H9 (cell line): Measurements from ENCODE around the gene PPCDC. TPM values are rescaled to one million over a fixed set of nuclear protein-coding genes. Genes with fewer than 3 reads are reported as not detected.

Experiments
- DNase-seq: peaks from one replicate; pipeline ENCODE4 v3.0.0-alpha.2; 2017
- H2AFZ ChIP-seq: one replicate; pipeline ENCODE4 v1.6.1; 2013; ENCODE audit warnings: mild to moderate bottlenecking, low read length, control low read depth, moderate library complexity
- H2AK5ac ChIP-seq: 2 replicates; pipeline ENCODE4 v1.6.1; 2013; ENCODE audit warnings: low read length, control low read depth, mixed read lengths; ENCODE audit not compliant: insufficient read length
- H2BK120ac ChIP-seq: one replicate; pipeline ENCODE4 v1.6.1; 2013; ENCODE audit warnings: low read depth, mild to moderate bottlenecking, low read length, control low read depth, inconsistent platforms; ENCODE audit not compliant: poor library complexity, severe bottlenecking
- H2BK12ac ChIP-seq: 2 replicates; pipeline ENCODE4 v1.6.1; 2013; ENCODE audit warnings: low read length, control low read depth, mixed read lengths, low read depth; ENCODE audit not compliant: insufficient read length
- H2BK15ac ChIP-seq: 2 replicates; pipeline ENCODE4 v1.6.1; 2013; ENCODE audit warnings: low read depth, low read length, control low read depth
- H2BK20ac ChIP-seq: one replicate; pipeline ENCODE4 v1.6.1; 2013; ENCODE audit warnings: low read depth, mild to moderate bottlenecking, low read length, control low read depth, inconsistent platforms; ENCODE audit not compliant: poor library complexity, severe bottlenecking
- H2BK5ac ChIP-seq: 2 replicates; pipeline ENCODE4 v1.6.1; 2013; ENCODE audit warnings: low read length, control low read depth, mixed read lengths; ENCODE audit not compliant: insufficient read length
- H3K14ac ChIP-seq: 2 replicates; pipeline ENCODE4 v1.6.1; 2013; ENCODE audit warnings: low read length, control low read depth; ENCODE audit not compliant: insufficient read depth
- H3K18ac ChIP-seq: 2 replicates; pipeline ENCODE4 v1.6.1; 2013; ENCODE audit warnings: low read depth, mild to moderate bottlenecking, mixed read lengths, low read length, control low read depth; ENCODE audit not compliant: insufficient read length
- H3K23ac ChIP-seq: 2 replicates; pipeline ENCODE4 v1.6.1; 2013; ENCODE audit warnings: low read length, control low read depth, mixed read lengths, low read depth; ENCODE audit not compliant: insufficient read length
- H3K23me2 ChIP-seq: 2 replicates; pipeline ENCODE4 v1.6.1; 2013; ENCODE audit warnings: low read depth, mild to moderate bottlenecking, mixed read lengths, low read length, control low read depth; ENCODE audit not compliant: insufficient read length, poor library complexity, severe bottlenecking
- H3K27ac ChIP-seq: 2 replicates; pipeline ENCODE4 v1.5.1; 2013; ENCODE audit warnings: low read length, control low read depth, mixed read lengths, low read depth; ENCODE audit not compliant: insufficient read length
- H3K27me3 ChIP-seq: 2 replicates; pipeline ENCODE4 v1.6.1; 2013; ENCODE audit warnings: low read length, control low read depth, inconsistent platforms; ENCODE audit not compliant: insufficient read depth
- H3K4ac ChIP-seq: 2 replicates; pipeline ENCODE4 v1.6.1; 2013; ENCODE audit warnings: low read depth, mild to moderate bottlenecking, control low read depth, inconsistent platforms, low read length, moderate library complexity
- H3K4me1 ChIP-seq: 2 replicates; pipeline ENCODE4 v1.6.1; 2013; ENCODE audit warnings: low read length, control low read depth, inconsistent platforms; ENCODE audit not compliant: insufficient read depth
- H3K4me2 ChIP-seq: 2 replicates; pipeline ENCODE4 v1.6.1; 2013; ENCODE audit warnings: low read length, control low read depth, mixed read lengths; ENCODE audit not compliant: insufficient read length, insufficient read depth
- H3K56ac ChIP-seq: 2 replicates; pipeline ENCODE4 v1.6.1; 2013; ENCODE audit warnings: low read depth, mild to moderate bottlenecking, mixed read lengths, low read length, control low read depth; ENCODE audit not compliant: insufficient read length
- H3K79me1 ChIP-seq: 2 replicates; pipeline ENCODE4 v1.6.1; 2013; ENCODE audit warnings: low read depth, mild to moderate bottlenecking, moderate library complexity, low read length, control low read depth, inconsistent platforms; ENCODE audit not compliant: insufficient read depth, poor library complexity, severe bottlenecking
- H3K79me2 ChIP-seq: 2 replicates; pipeline ENCODE4 v1.6.1; 2013; ENCODE audit warnings: low read length, control low read depth, inconsistent platforms; ENCODE audit not compliant: insufficient read depth
- H3K9ac ChIP-seq: 2 replicates; pipeline ENCODE4 v1.6.1; 2013; ENCODE audit warnings: low read length, control low read depth, mixed read lengths; ENCODE audit not compliant: insufficient read length; ENCODE audit errors: extremely low read depth
- H3K9me3 ChIP-seq: one replicate; pipeline ENCODE4 v1.6.1; 2013; ENCODE audit warnings: low read depth, low read length, inconsistent platforms; ENCODE audit not compliant: control insufficient read depth
- H3T11ph ChIP-seq: one replicate; pipeline ENCODE4 v1.6.1; 2013; ENCODE audit warnings: mild to moderate bottlenecking, low read length, control low read depth, inconsistent platforms
- H4K20me1 ChIP-seq: one replicate; pipeline ENCODE4 v1.6.1; 2013; ENCODE audit not compliant: control insufficient read depth, insufficient read length, insufficient read depth
- H4K5ac ChIP-seq: 2 replicates; pipeline ENCODE4 v1.6.1; 2013; ENCODE audit warnings: low read depth, mild to moderate bottlenecking, mixed read lengths, low read length, control low read depth; ENCODE audit not compliant: insufficient read length
- H4K8ac ChIP-seq: replicated peaks from 2 replicates; pipeline ENCODE4 v1.6.1; 2013; ENCODE audit warnings: low read length, control low read depth, mixed read lengths, low read depth; ENCODE audit not compliant: insufficient read length
- H4K91ac ChIP-seq: 2 replicates; pipeline ENCODE4 v1.6.1; 2013; ENCODE audit warnings: low read depth, mild to moderate bottlenecking, moderate library complexity, mixed read lengths, low read length, control low read depth; ENCODE audit not compliant: insufficient read length
- H3K27ac Mint-ChIP-seq, 3 experiments: 2 replicates in 2 of 3; 3 replicates in 1 of 3; pipeline ENCODE4 v1.8.0; 2020 to 2021; ENCODE audit warnings: mixed read lengths in 3 of 3, mild to moderate bottlenecking in 1 of 3, moderate library complexity in 1 of 3
- H3K27me3 Mint-ChIP-seq: 2 replicates; pipeline ENCODE4 v1.8.0; 2021; ENCODE audit warnings: low read depth, mild to moderate bottlenecking, moderate library complexity, mixed read lengths
- H3K36me3 Mint-ChIP-seq, 3 experiments: 2 replicates in 2 of 3; 3 replicates in 1 of 3; pipeline ENCODE4 v1.8.0; 2020 to 2021; ENCODE audit warnings: low read depth in 3 of 3, mixed read lengths in 3 of 3; ENCODE audit not compliant: insufficient read depth in 1 of 3
- H3K4me1 Mint-ChIP-seq, 2 experiments: 2 replicates each; pipeline ENCODE4 v1.8.0; 2020; ENCODE audit warnings: mixed read lengths in 2 of 2
- H3K4me3 Mint-ChIP-seq, 2 experiments: 2 replicates in 1 of 2; 3 replicates in 1 of 2; pipeline ENCODE4 v1.8.0; 2020 to 2021; ENCODE audit warnings: mild to moderate bottlenecking in 2 of 2, mixed read lengths in 2 of 2, moderate library complexity in 1 of 2
- H3K9me3 Mint-ChIP-seq, 2 experiments: 2 replicates in 1 of 2; 3 replicates in 1 of 2; pipeline ENCODE4 v1.8.0; 2020; ENCODE audit warnings: mild to moderate bottlenecking in 2 of 2, mixed read lengths in 2 of 2, moderate library complexity in 1 of 2
- WGBS: extraction: QIAGEN DNeasy Blood & Tissue Kit; methylation state at CpG from one replicate; pipeline ENCODE4 v1.1.7; 2013; ENCODE audit warnings: missing lambda C conversion rate, low lambda C conversion rate, mixed read lengths; ENCODE audit not compliant: insufficient read length; ENCODE audit errors: extremely low coverage; 5-methylcytosine and 5-hydroxymethylcytosine counted together
- total RNA-seq: library from RNA; stranded (reverse); gene quantifications from 2 replicates; pipeline ENCODE4 v1.2.1, GENCODE V29; 2021
- TF ChIP-seq, protein P1 (sequence below): fragments of 200-600 bp; sonication (generic); conservative IDR thresholded peaks from 3 replicates; pipeline ENCODE4 v1.8.0; 2021; ENCODE audit warnings: antibody characterized with exemption, mild to moderate bottlenecking

The PPCDC gene
- total RNA-seq, 1 experiment from 2014 or later = 17.6 TPM

DNA sequence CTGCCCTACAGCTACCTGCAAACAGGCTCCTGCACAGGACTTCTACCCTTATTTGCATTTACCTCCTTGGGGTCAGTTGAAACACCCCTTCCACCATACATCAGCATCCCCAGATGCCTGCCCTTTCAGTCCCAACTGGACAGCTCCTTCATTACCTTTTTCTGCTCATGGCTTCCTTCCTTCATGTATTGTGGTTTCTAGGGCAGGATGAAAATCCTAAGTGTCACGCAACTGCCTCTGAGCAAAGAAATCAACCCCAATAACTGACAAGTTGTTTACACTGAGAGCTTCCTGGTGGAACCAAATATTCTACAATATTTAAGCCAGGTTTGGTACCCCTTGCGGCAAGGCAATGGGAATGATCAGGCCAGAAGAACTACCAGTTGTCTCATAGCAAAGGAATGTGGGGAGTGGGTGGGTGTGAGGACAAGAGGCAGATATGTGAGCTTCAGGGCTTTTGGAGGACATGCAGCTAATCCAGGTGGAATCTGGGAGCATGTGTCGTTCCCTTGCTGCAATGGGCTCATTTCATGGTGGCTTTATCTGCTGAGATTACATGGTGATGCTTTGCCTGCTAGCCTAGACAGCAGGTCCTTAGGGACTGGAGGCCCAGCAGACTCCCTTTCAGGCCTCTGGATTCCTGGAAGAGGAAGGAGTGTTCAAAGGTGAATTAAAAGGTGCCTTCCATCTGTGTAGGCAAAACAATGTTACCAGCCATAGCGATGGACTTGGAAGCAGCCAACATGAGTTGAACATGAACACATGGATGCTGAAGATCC is 34.9 kb downstream of the PPCDC start:
- no peak overlapping the region for H3K18ac ChIP-seq
- no peak overlapping the region for H2BK12ac ChIP-seq
- H3K9me3 ChIP-seq = no peaks in the 10 kb centered on the region
- no peak overlapping the region for H2BK20ac ChIP-seq
- H2AFZ ChIP-seq = no peak overlapping the region
- peak overlapping the region; percentile 46; the same call in 1 of the 2 replicates for H3K14ac ChIP-seq
- H2BK120ac ChIP-seq = no peak overlapping the region
- no peak overlapping the region for H4K8ac ChIP-seq
- H4K91ac ChIP-seq = no peak overlapping the region
- H3K23me2 ChIP-seq = no peaks in the 10 kb centered on the region
- Mint-ChIP-seq H3K4me1 (peaks cover 13% of the 10 kb centered on the region in 2 experiments; a peak in 3 of 4 replicates), H3K27ac (no peak overlapping the region; a peak in 1 of 7 replicates), H3K27me3 (no peaks in the 10 kb centered on the region; the same call in 1 of the 2 replicates), H3K36me3 (peaks cover 0 to 2% (median 0%) of the 10 kb centered on the region in 3 experiments; a peak in 2 of 7 replicates), H3K9me3 (no peaks in the 10 kb centered on the region), H3K4me3 (no peak overlapping the region)
- no peak overlapping the region for H3K27ac ChIP-seq
- no CpG with 5 or more reads among the region's 4 CpGs for WGBS
- no peak overlapping the region for H3K4me2 ChIP-seq
- H3K4me1 ChIP-seq = no peaks in the 10 kb centered on the region
- H2BK15ac ChIP-seq = no peak overlapping the region
- H2BK5ac ChIP-seq = no peak overlapping the region
- H4K20me1 ChIP-seq = no peaks in the 10 kb centered on the region
- no peaks in the 10 kb centered on the region for H3K79me1 ChIP-seq
- no peaks in the 10 kb centered on the region for H3K79me2 ChIP-seq
- DNase-seq = no peak
- H2AK5ac ChIP-seq = no peak overlapping the region
- no peak overlapping the region for H3K9ac ChIP-seq
- no peak overlapping the region for H3K23ac ChIP-seq
- H3K4ac ChIP-seq = no peak overlapping the region
- H4K5ac ChIP-seq = no peak overlapping the region
- no peaks in the 10 kb centered on the region for H3K27me3 ChIP-seq
- H3K56ac ChIP-seq = no peak overlapping the region
- TF ChIP-seq, protein P1, sequence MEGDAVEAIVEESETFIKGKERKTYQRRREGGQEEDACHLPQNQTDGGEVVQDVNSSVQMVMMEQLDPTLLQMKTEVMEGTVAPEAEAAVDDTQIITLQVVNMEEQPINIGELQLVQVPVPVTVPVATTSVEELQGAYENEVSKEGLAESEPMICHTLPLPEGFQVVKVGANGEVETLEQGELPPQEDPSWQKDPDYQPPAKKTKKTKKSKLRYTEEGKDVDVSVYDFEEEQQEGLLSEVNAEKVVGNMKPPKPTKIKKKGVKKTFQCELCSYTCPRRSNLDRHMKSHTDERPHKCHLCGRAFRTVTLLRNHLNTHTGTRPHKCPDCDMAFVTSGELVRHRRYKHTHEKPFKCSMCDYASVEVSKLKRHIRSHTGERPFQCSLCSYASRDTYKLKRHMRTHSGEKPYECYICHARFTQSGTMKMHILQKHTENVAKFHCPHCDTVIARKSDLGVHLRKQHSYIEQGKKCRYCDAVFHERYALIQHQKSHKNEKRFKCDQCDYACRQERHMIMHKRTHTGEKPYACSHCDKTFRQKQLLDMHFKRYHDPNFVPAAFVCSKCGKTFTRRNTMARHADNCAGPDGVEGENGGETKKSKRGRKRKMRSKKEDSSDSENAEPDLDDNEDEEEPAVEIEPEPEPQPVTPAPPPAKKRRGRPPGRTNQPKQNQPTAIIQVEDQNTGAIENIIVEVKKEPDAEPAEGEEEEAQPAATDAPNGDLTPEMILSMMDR = no peak
- no peak overlapping the region for H3T11ph ChIP-seq
